HG03095 (cell line): ENCODE data around the gene ZC3HAV1.
A peak's percentile ranks its signal among the peaks of the same experiment; 100 is the strongest.
"Not testable (repeated sequence)": the region's sequence is repeated elsewhere in the genome, so short reads cannot be mapped to it uniquely, and the experiment has no call there.

Source experiments
- ATAC-seq: cut with Tn5 transposase; IDR thresholded peaks from one replicate; pipeline ENCODE4 v1.9.1; 2021; ENCODE audit warnings: moderate library complexity; ENCODE audit not compliant: unreplicated experiment

Gene ZC3HAV1

GRCh38 chr7:139088268-139088667 lies 21.3 kb downstream of the ZC3HAV1 start:
- no peak for ATAC-seq

- no peak for ATAC-seq
These were observed 22.3 kb downstream of the ZC3HAV1 start for GRCh38 chr7:139087212-139087611.

GRCh38 chr7:139086454-139086853 lies 23.1 kb downstream of the ZC3HAV1 start:
- no peak for ATAC-seq

GRCh38 chr7:139084709-139085108 lies 24.8 kb downstream of the ZC3HAV1 start:
- ATAC-seq, result no peak

GRCh38 chr7:139081584-139081983 lies 27.9 kb downstream of the ZC3HAV1 start:
- no peak for ATAC-seq

- ATAC-seq, result no peak
These were observed 28.6 kb downstream of the ZC3HAV1 start for GRCh38 chr7:139080905-139081304.

- ATAC-seq, result no peak
These were observed 29.7 kb downstream of the ZC3HAV1 start for GRCh38 chr7:139079861-139080260.

GRCh38 chr7:139078911-139079310 lies 30.6 kb downstream of the ZC3HAV1 start:
- ATAC-seq, result no peak

GRCh38 chr7:139078399-139078798 lies 31.1 kb downstream of the ZC3HAV1 start:
- ATAC-seq, result no peak

GRCh38 chr7:139077706-139078105 lies 31.8 kb downstream of the ZC3HAV1 start:
- not testable (repeated sequence) for ATAC-seq

GRCh38 chr7:139075871-139076686 lies 33.4 kb downstream of the ZC3HAV1 start:
- ATAC-seq, result no peak

GRCh38 chr7:139075031-139075652 lies 34.4 kb downstream of the ZC3HAV1 start:
- ATAC-seq, result peak; percentile 87

GRCh38 chr7:139072796-139073195 lies 36.7 kb downstream of the ZC3HAV1 start:
- ATAC-seq, result no peak

- ATAC-seq, result no peak
These were observed 37.8 kb downstream of the ZC3HAV1 start for GRCh38 chr7:139071680-139072079.

GRCh38 chr7:139068544-139069399 lies 40.7 kb downstream of the ZC3HAV1 start:
- no peak for ATAC-seq

- ATAC-seq, result no peak
These were observed 43.2 kb downstream of the ZC3HAV1 start for GRCh38 chr7:139066315-139066714.

- ATAC-seq, result no peak
These were observed 44.2 kb downstream of the ZC3HAV1 start for GRCh38 chr7:139065323-139065722.

GRCh38 chr7:139061416-139061815 lies 48.1 kb downstream of the ZC3HAV1 start:
- no peak for ATAC-seq

- ATAC-seq, result no peak
These were observed 48.8 kb downstream of the ZC3HAV1 start for GRCh38 chr7:139060695-139061237.

- no peak for ATAC-seq
These were observed 49.6 kb downstream of the ZC3HAV1 start for GRCh38 chr7:139059905-139060304.

- ATAC-seq, result no peak
These were observed 50.6 kb downstream of the ZC3HAV1 start for GRCh38 chr7:139058943-139059342.
